ENCODE results near the gene CIPC.

The CIPC gene

GRCh38 chr14:77074969-77075368, 23.1 kb upstream of the CIPC start:
- TF ChIP-seq ZFX (IDR thresholded peaks at IDR 0.05; ENCODE audit: borderline replicate concordance) (no peak), CTCF (IDR thresholded peaks at IDR 0.05) (no peak)
- H3K27ac ChIP-seq, result no peak overlapping the region

GRCh38 chr14:77076113-77076631, 21.9 kb upstream of the CIPC start:
- TF ChIP-seq CTCF (IDR thresholded peaks at IDR 0.05) (no peak), ZFX (IDR thresholded peaks at IDR 0.05; ENCODE audit: borderline replicate concordance) (no peak)
- peak overlapping the region; percentile 37; the same call in 1 of the 2 replicates for H3K27ac ChIP-seq

- TF ChIP-seq CTCF (IDR thresholded peaks at IDR 0.05), result no peak
- no peak for TF ChIP-seq ZFX (IDR thresholded peaks at IDR 0.05; ENCODE audit: borderline replicate concordance)
- H3K27ac ChIP-seq, result no peak overlapping the region
These were observed 21.0 kb upstream of the CIPC start for GRCh38 chr14:77077040-77077439.

GRCh38 chr14:77082356-77082755, 15.7 kb upstream of the CIPC start:
- H3K27ac ChIP-seq, result no peak overlapping the region
- TF ChIP-seq CTCF (IDR thresholded peaks at IDR 0.05) (no peak), ZFX (IDR thresholded peaks at IDR 0.05; ENCODE audit: borderline replicate concordance) (no peak)

GRCh38 chr14:77083082-77083481, 15.0 kb upstream of the CIPC start:
- TF ChIP-seq CTCF (IDR thresholded peaks at IDR 0.05) (no peak), ZFX (IDR thresholded peaks at IDR 0.05; ENCODE audit: borderline replicate concordance) (no peak)
- H3K27ac ChIP-seq, result no peak overlapping the region

GRCh38 chr14:77084985-77085384, 13.1 kb upstream of the CIPC start:
- H3K27ac ChIP-seq, result no peak overlapping the region
- TF ChIP-seq ZFX (IDR thresholded peaks at IDR 0.05; ENCODE audit: borderline replicate concordance) (no peak), CTCF (IDR thresholded peaks at IDR 0.05) (no peak)

- no peak overlapping the region for H3K27ac ChIP-seq
- no peak for TF ChIP-seq CTCF (IDR thresholded peaks at IDR 0.05)
- no peak for TF ChIP-seq ZFX (IDR thresholded peaks at IDR 0.05; ENCODE audit: borderline replicate concordance)
These were observed 12.5 kb upstream of the CIPC start for GRCh38 chr14:77085538-77085937.
